OCI-M1 (cell line): Measurements from ENCODE around the gene SASH3.

Experiments used
- DNase-seq: peaks from one replicate; lab custom pipeline; 2025; lab: John Stamatoyannopoulos, UW

SASH3 gene

GRCh38 chrX:129759576-129760061 lies 20.1 kb upstream of the SASH3 start:
- DNase-seq, result peak; percentile 73

GRCh38 chrX:129760155-129760554 lies 19.6 kb upstream of the SASH3 start:
- DNase-seq, result no peak

- DNase-seq, result no peak
These were observed 18.8 kb upstream of the SASH3 start for GRCh38 chrX:129760981-129761380.

GRCh38 chrX:129761596-129761995 lies 18.2 kb upstream of the SASH3 start:
- no peak for DNase-seq

- DNase-seq, result no peak
These were observed 17.3 kb upstream of the SASH3 start for GRCh38 chrX:129762448-129762847.

- no peak for DNase-seq
These were observed 16.1 kb upstream of the SASH3 start for GRCh38 chrX:129763666-129764065.

GRCh38 chrX:129768186-129768585 lies 11.6 kb upstream of the SASH3 start:
- no peak for DNase-seq

- DNase-seq, result no peak
These were observed 10.9 kb upstream of the SASH3 start for GRCh38 chrX:129768586-129769466.

- no peak for DNase-seq
These were observed 10.1 kb upstream of the SASH3 start for GRCh38 chrX:129769467-129770154.

- DNase-seq, result no peak
These were observed 8.3 kb upstream of the SASH3 start for GRCh38 chrX:129771266-129771995.

- DNase-seq, result peak; percentile 82
These were observed 6.8 kb upstream of the SASH3 start for GRCh38 chrX:129772796-129773431.

- DNase-seq, result peak; percentile 1
These were observed 5.9 kb upstream of the SASH3 start for GRCh38 chrX:129773649-129774458.

GRCh38 chrX:129777218-129778030 lies 2.3 kb upstream of the SASH3 start:
- no peak for DNase-seq

GRCh38 chrX:129779086-129779672 lies 570 bp upstream of the SASH3 start:
- no peak for DNase-seq

GRCh38 chrX:129780441-129781105 lies 824 bp downstream of the SASH3 start:
- no peak for DNase-seq

- peak; percentile 61 for DNase-seq
These were observed 1.5 kb downstream of the SASH3 start for GRCh38 chrX:129781134-129781672.

GRCh38 chrX:129781680-129782495 lies 2.1 kb downstream of the SASH3 start:
- DNase-seq, result no peak

- DNase-seq, result no peak
These were observed 3.0 kb downstream of the SASH3 start for GRCh38 chrX:129782706-129783105.
